Measurements from ENCODE around the gene SHISA5. TPM values are rescaled to one million over a fixed set of nuclear protein-coding genes. Genes with fewer than 3 reads are reported as not detected.

SHISA5 gene
- total RNA-seq, 1 donor from 2014 or later = 163 TPM

- Histone ChIP-seq H3K9me3 (no peaks in the 10 kb centered on the region), H3K4me1 (peaks cover 21% of the 10 kb centered on the region), H3K27ac (peak overlapping the region; percentile 70), H3K27me3 (no peaks in the 10 kb centered on the region), H3K36me3 (peaks cover 14% of the 10 kb centered on the region), H3K4me3 (peak overlapping the region; percentile 2)
- DNase-seq = peak; percentile 74
- no peak for TF ChIP-seq CTCF (IDR thresholded peaks at IDR 0.05)
- intact Hi-C loops (cut with DNase I) = no loop called here
- peak; percentile 42 for ATAC-seq
Measured at GRCh38 chr3:48433472-48434118, 70.4 kb downstream of the SHISA5 start.

GRCh38 chr3:48432411-48433371 lies 71.3 kb downstream of the SHISA5 start:
- H3K4me3 ChIP-seq = no peak overlapping the region
- H3K27ac ChIP-seq = peak overlapping the region; percentile 4
- H3K27me3 ChIP-seq = no peaks in the 10 kb centered on the region
- ATAC-seq = no peak
- peaks cover 30% of the 10 kb centered on the region for H3K4me1 ChIP-seq
- no peaks in the 10 kb centered on the region for H3K9me3 ChIP-seq
- TF ChIP-seq CTCF (IDR thresholded peaks at IDR 0.05) = no peak
- intact Hi-C loops (cut with DNase I) = no loop called here
- H3K36me3 ChIP-seq = peaks cover 14% of the 10 kb centered on the region
- DNase-seq = no peak

GRCh38 chr3:48431224-48432029 lies 72.5 kb downstream of the SHISA5 start:
- no peaks in the 10 kb centered on the region for H3K27me3 ChIP-seq
- H3K9me3 ChIP-seq = no peaks in the 10 kb centered on the region
- no peak for ATAC-seq
- no peak for DNase-seq
- intact Hi-C loops (cut with DNase I) = no loop called here
- no peak overlapping the region for H3K27ac ChIP-seq
- no peak overlapping the region for H3K4me3 ChIP-seq
- peaks cover 14% of the 10 kb centered on the region for H3K36me3 ChIP-seq
- H3K4me1 ChIP-seq = peaks cover 41% of the 10 kb centered on the region
- TF ChIP-seq CTCF (IDR thresholded peaks at IDR 0.05) = no peak

- no peaks in the 10 kb centered on the region for H3K27me3 ChIP-seq
- peak overlapping the region; percentile 89 for H3K27ac ChIP-seq
- TF ChIP-seq CTCF (IDR thresholded peaks at IDR 0.05) = no peak
- intact Hi-C loops (cut with DNase I) = no loop called here
- no peaks in the 10 kb centered on the region for H3K9me3 ChIP-seq
- ATAC-seq (no peak), DNase-seq (peak; percentile 48)
- peaks cover 47% of the 10 kb centered on the region for H3K4me1 ChIP-seq
- no peak overlapping the region for H3K4me3 ChIP-seq
- H3K36me3 ChIP-seq = peaks cover 14% of the 10 kb centered on the region
Measured at GRCh38 chr3:48430708-48431101, 73.3 kb downstream of the SHISA5 start.

- H3K4me1 ChIP-seq = peaks cover 53% of the 10 kb centered on the region
Measured at GRCh38 chr3:48429960-48430707, 73.8 kb downstream of the SHISA5 start, which contains the start of gene PLXNB1. Gene PLXNB1 (minus strand): TSS chr3:48430086. CDS start chr3:48424611, 5,475 bp downstream.

More at GRCh38 chr3:48429960-48430707, 73.8 kb downstream of the SHISA5 start, which contains the start of gene PLXNB1:
- Histone ChIP-seq H3K27ac (peak within 1 kb of the TSS; percentile 89), H3K36me3 (peaks cover 14% of the 10 kb centered on the region), H3K27me3 (no peaks in the 10 kb centered on the region), H3K4me3 (peak within 1 kb of the TSS; percentile 78), H3K9me3 (no peaks in the 10 kb centered on the region)
- TF ChIP-seq CTCF (IDR thresholded peaks at IDR 0.05) = no peak
- intact Hi-C loops (cut with DNase I) = no loop called here
- DNase-seq (peak; percentile 88), ATAC-seq (peak; percentile 59)

All from upper lobe of right lung (tissue), 1 donor.